Measurements from ENCODE around the gene ALG12. TPM values are rescaled to one million over a fixed set of nuclear protein-coding genes. Genes with fewer than 3 reads are reported as not detected.

ALG12 gene
- total and polyA plus RNA-seq, 2 donors (not counting 1 experiment from before 2014, with no cell fraction given): 15.2 to 16.6 TPM

DNA sequence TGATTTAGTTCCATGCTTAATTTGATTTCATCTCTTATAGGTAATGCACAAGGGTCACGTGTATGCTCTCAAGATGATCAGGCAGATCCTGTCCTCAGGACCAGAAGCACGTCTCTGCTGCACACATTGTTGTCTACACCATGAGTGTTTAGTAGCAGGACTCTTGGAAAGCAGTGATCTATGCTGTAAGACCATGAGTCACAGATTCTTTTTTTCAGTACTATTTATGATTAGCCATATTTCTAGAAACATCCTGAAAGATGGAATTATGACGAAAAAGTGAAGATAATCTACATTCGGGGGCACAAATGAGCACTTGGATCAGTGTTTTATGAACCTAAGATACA is 35.0 kb downstream of the ALG12 start:
- H3K27me3 ChIP-seq (replicated peaks in 1 of 4; ENCODE audit: control extremely low read depth in 1 of 4, control insufficient read depth in 3 of 4, insufficient read depth in 4 of 4, low read length in 3 of 4): no peaks in the 10 kb centered on the region
- peaks cover 49% of the 10 kb centered on the region for H4K20me1 ChIP-seq (ENCODE audit: control insufficient read depth, insufficient read depth, low read length, poor library complexity, severe bottlenecking)
- H3K79me2 ChIP-seq (ENCODE audit: control insufficient read depth, insufficient read depth, low read length): peaks cover 88% of the 10 kb centered on the region
- ChIA-PET POLR2A (no interaction called here), CTCF (no interaction called here)
- intact Hi-C loops (cut with micrococcal nuclease): no loop called here
- no peak overlapping the region for H3K27ac ChIP-seq (ENCODE audit: low read length in 2 of 2)
- peaks cover 0 to 4% (median 0%) of the 10 kb centered on the region in 3 donors for H3K9me3 ChIP-seq (ENCODE audit: control extremely low read depth in 1 of 3, control insufficient read depth in 2 of 3, insufficient read depth in 1 of 3, low read length in 2 of 3)
- no peak overlapping the region for H3K4me3 ChIP-seq (ENCODE audit: control extremely low read depth in 1 of 5, extremely low read depth in 1 of 5, insufficient read depth in 1 of 5, low read depth in 2 of 5, low read length in 4 of 5)
- H3K4me1 Mint-ChIP-seq: peaks cover 18% of the 10 kb centered on the region
- no peak overlapping the region for H3K9ac ChIP-seq (ENCODE audit: low read length)
- no peak overlapping the region for H3K4me2 ChIP-seq (replicated peaks; ENCODE audit: low read depth, low read length, poor library complexity, severe bottlenecking)
- TF ChIP-seq, protein P1, sequence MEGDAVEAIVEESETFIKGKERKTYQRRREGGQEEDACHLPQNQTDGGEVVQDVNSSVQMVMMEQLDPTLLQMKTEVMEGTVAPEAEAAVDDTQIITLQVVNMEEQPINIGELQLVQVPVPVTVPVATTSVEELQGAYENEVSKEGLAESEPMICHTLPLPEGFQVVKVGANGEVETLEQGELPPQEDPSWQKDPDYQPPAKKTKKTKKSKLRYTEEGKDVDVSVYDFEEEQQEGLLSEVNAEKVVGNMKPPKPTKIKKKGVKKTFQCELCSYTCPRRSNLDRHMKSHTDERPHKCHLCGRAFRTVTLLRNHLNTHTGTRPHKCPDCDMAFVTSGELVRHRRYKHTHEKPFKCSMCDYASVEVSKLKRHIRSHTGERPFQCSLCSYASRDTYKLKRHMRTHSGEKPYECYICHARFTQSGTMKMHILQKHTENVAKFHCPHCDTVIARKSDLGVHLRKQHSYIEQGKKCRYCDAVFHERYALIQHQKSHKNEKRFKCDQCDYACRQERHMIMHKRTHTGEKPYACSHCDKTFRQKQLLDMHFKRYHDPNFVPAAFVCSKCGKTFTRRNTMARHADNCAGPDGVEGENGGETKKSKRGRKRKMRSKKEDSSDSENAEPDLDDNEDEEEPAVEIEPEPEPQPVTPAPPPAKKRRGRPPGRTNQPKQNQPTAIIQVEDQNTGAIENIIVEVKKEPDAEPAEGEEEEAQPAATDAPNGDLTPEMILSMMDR (IDR thresholded peaks at IDR 0.05): no peak
- no peak for TF ChIP-seq EZH2 (IDR thresholded peaks at IDR 0.05; ENCODE audit: borderline replicate concordance, insufficient read depth, low read depth, low read length, poor library complexity, severe bottlenecking)
- ATAC-seq (ENCODE audit: low read depth) (no peak), DNase-seq (no peak)
- H3K27ac Mint-ChIP-seq: no peak overlapping the region
- H3K4me3 Mint-ChIP-seq: no peak overlapping the region
- H3K27me3 Mint-ChIP-seq: no peaks in the 10 kb centered on the region
- 100% methylated on average over 3 of the region's 4 CpGs for WGBS (ENCODE audit: insufficient coverage)
- no peak overlapping the region for H2AFZ ChIP-seq (ENCODE audit: insufficient read depth, low read depth, low read length, poor library complexity, severe bottlenecking)
- no peaks in the 10 kb centered on the region for H3K9me3 Mint-ChIP-seq (ENCODE audit: insufficient read depth)
- peaks cover 5 to 47% of the 10 kb centered on the region in 2 experiments for H3K36me3 ChIP-seq (replicated peaks in 1 of 2; ENCODE audit: control extremely low read depth in 1 of 2, control insufficient read depth in 1 of 2, extremely low read depth in 1 of 2, insufficient read depth in 2 of 2, low read length in 1 of 2)
- H3K4me1 ChIP-seq (ENCODE audit: control insufficient read depth in 2 of 2, insufficient read depth in 2 of 2, low read length in 2 of 2): peaks cover 4 to 7% of the 10 kb centered on the region in 2 donors

DNA sequence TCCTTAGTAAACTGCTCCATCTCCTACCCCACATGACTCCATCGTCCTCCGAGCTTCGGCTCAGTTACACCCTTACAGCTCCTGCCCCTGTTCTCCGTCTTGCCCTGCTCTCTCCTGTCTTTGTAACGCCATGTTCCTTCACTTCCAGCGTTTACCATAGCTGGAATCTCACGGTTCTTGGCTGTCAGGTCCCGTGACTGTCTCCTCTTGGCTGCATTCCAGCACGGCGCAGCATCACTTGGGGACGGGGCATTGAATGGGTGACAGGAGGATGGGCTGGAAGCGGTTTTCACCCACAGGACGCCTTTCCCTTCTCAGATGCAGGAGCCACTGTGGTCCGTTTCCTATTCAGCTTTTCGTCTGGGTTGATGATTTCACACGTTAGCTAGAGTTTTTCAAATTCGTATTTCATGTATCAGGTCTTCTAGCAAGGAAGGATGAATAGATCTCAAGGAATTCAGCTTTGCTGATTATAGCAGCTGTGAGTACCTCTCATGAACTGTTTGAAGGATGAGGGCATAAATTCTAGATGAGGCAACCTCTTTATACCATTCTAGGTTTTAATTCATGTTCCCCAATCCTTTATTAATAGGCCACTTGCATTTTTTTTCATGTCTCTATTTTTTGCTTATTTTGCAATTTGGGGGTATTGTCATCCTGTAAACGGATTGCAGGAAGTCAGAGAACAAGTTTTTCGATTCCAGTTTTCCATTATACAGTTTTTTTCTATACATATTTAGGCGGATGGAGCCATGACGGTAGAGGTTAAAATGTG is 35.5 kb downstream of the ALG12 start:
- H3K79me2 ChIP-seq (ENCODE audit: control insufficient read depth, insufficient read depth, low read length): peaks cover 93% of the 10 kb centered on the region
- H3K4me3 Mint-ChIP-seq: no peak overlapping the region
- DNase-seq (no peak), ATAC-seq (ENCODE audit: low read depth) (no peak)
- WGBS (ENCODE audit: insufficient coverage): 96% methylated on average over 14 of the region's 21 CpGs
- H3K9me3 Mint-ChIP-seq (ENCODE audit: insufficient read depth): no peaks in the 10 kb centered on the region
- H3K36me3 ChIP-seq (replicated peaks in 1 of 2; ENCODE audit: control extremely low read depth in 1 of 2, control insufficient read depth in 1 of 2, extremely low read depth in 1 of 2, insufficient read depth in 2 of 2, low read length in 1 of 2): peaks cover 5 to 44% of the 10 kb centered on the region in 2 experiments
- POLR2A ChIA-PET: no interaction called here
- H3K27me3 Mint-ChIP-seq: no peaks in the 10 kb centered on the region
- peaks cover 18% of the 10 kb centered on the region for H3K4me1 Mint-ChIP-seq
- no peak overlapping the region for H3K4me3 ChIP-seq (ENCODE audit: control extremely low read depth in 1 of 5, extremely low read depth in 1 of 5, insufficient read depth in 1 of 5, low read depth in 2 of 5, low read length in 4 of 5)
- CTCF ChIA-PET: no interaction called here
- no peak overlapping the region for H2AFZ ChIP-seq (ENCODE audit: insufficient read depth, low read depth, low read length, poor library complexity, severe bottlenecking)
- peaks cover 48% of the 10 kb centered on the region for H4K20me1 ChIP-seq (ENCODE audit: control insufficient read depth, insufficient read depth, low read length, poor library complexity, severe bottlenecking)
- H3K4me1 ChIP-seq (ENCODE audit: control insufficient read depth in 2 of 2, insufficient read depth in 2 of 2, low read length in 2 of 2): peaks cover 4 to 7% of the 10 kb centered on the region in 2 donors
- H3K27ac Mint-ChIP-seq: no peak overlapping the region
- H3K9me3 ChIP-seq (ENCODE audit: control extremely low read depth in 1 of 3, control insufficient read depth in 2 of 3, insufficient read depth in 1 of 3, low read length in 2 of 3): peaks cover 0 to 6% (median 0%) of the 10 kb centered on the region in 3 donors
- no peak overlapping the region for H3K4me2 ChIP-seq (replicated peaks; ENCODE audit: low read depth, low read length, poor library complexity, severe bottlenecking)
- no peaks in the 10 kb centered on the region for H3K27me3 ChIP-seq (replicated peaks in 1 of 4; ENCODE audit: control extremely low read depth in 1 of 4, control insufficient read depth in 3 of 4, insufficient read depth in 4 of 4, low read length in 3 of 4)
- no peak overlapping the region for H3K27ac ChIP-seq (ENCODE audit: low read length in 2 of 2)
- intact Hi-C loops (cut with micrococcal nuclease): no loop called here
- H3K9ac ChIP-seq (ENCODE audit: low read length): no peak overlapping the region
- TF ChIP-seq, protein P1 (IDR thresholded peaks at IDR 0.05): no peak
- TF ChIP-seq EZH2 (IDR thresholded peaks at IDR 0.05; ENCODE audit: borderline replicate concordance, insufficient read depth, low read depth, low read length, poor library complexity, severe bottlenecking): no peak

Data from B cell (primary cell).